Pericardium fibroblast (primary cell): ENCODE data around the gene CLPTM1. TPM values are rescaled to one million over a fixed set of nuclear protein-coding genes. Genes with fewer than 3 reads are reported as not detected.

Experiments
- total RNA-seq: library from RNA; depleted of rRNA; stranded (reverse); fragments of >200 nt; gene quantifications from 2 replicates; pipeline ENCODE4 v1.2.3, GENCODE V29; 2015

CLPTM1 gene
- total RNA-seq = 57.9 and 59.5 TPM in 2 replicates

GRCh38 chr19:44954649-44955504, at the start of gene CLPTM1:
Gene CLPTM1 (plus strand): TSS chr19:44955380. CDS start chr19:44955396, 16 bp downstream.

GRCh38 chr19:44905437-44906160, 49.6 kb upstream of the CLPTM1 start, which contains the start of gene APOE:
Gene APOE (plus strand): TSS chr19:44905796. CDS start chr19:44906625, 829 bp downstream.

GRCh38 chr19:44914433-44915206, 40.6 kb upstream of the CLPTM1 start, which contains the start of gene APOC1:
Gene APOC1 (plus strand): TSS chr19:44914608. CDS start chr19:44914892, 284 bp downstream.

GRCh38 chr19:44942067-44942571, 13.1 kb upstream of the CLPTM1 start, which contains the start of gene APOC4:
Gene APOC4 (plus strand): TSS chr19:44942237. CDS start chr19:44942278, 41 bp downstream.

GRCh38 chr19:45001087-45001739, 46.0 kb downstream of the CLPTM1 start, which contains the start of gene RELB:
Gene RELB (plus strand): TSS chr19:45001464. CDS start chr19:45001580, 116 bp downstream.

GRCh38 chr19:45038931-45039893, 84.0 kb downstream of the CLPTM1 start, which contains the start of gene CLASRP:
Gene CLASRP (plus strand): TSS chr19:45039045. CDS start chr19:45040213, 1,168 bp downstream.

Other genes starting within 250 kb of the CLPTM1 start
- gene BCL3, start 206.7 kb upstream of the CLPTM1 start, total RNA-seq = 21.8 and 31.9 TPM in 2 replicates
- not detected in 2 replicates for gene CBLC, start 177.5 kb upstream of the CLPTM1 start, total RNA-seq
- gene BCAM, start 146.3 kb upstream of the CLPTM1 start, total RNA-seq = 20.6 and 29.3 TPM in 2 replicates
- 76.9 and 163 TPM in 2 replicates for gene NECTIN2, start 109.1 kb upstream of the CLPTM1 start, total RNA-seq
- gene TOMM40, start 64.1 kb upstream of the CLPTM1 start, total RNA-seq = 47.9 and 51.1 TPM in 2 replicates
- gene APOE, start 49.6 kb upstream of the CLPTM1 start, total RNA-seq = 813 and 5,080 TPM in 2 replicates
- gene APOC1, start 40.8 kb upstream of the CLPTM1 start, total RNA-seq = 14.1 and 28.8 TPM in 2 replicates
- not detected in 2 replicates for gene APOC4, start 13.1 kb upstream of the CLPTM1 start, total RNA-seq
- not detected in 2 replicates for gene APOC2, start 9.3 kb upstream of the CLPTM1 start, total RNA-seq
- gene RELB, start 46.1 kb downstream of the CLPTM1 start, total RNA-seq = 8.0 and 12.3 TPM in 2 replicates
- 38.4 and 39.7 TPM in 2 replicates for gene CLASRP, start 83.7 kb downstream of the CLPTM1 start, total RNA-seq
- gene ZNF296, start 121.1 kb downstream of the CLPTM1 start, total RNA-seq = 0.70 and 3.1 TPM in 2 replicates
- 21.4 and 25.3 TPM in 2 replicates for gene GEMIN7, start 123.9 kb downstream of the CLPTM1 start, total RNA-seq
- 28.3 and 46.7 TPM in 2 replicates for gene PPP1R37, start 137.8 kb downstream of the CLPTM1 start, total RNA-seq
- gene NKPD1, start 205.6 kb downstream of the CLPTM1 start, total RNA-seq = under 0.01 and 0.85 TPM in 2 replicates
- 29.1 and 33.0 TPM in 2 replicates for gene TRAPPC6A, start 222.9 kb downstream of the CLPTM1 start, total RNA-seq
- 10.3 and 15.3 TPM in 2 replicates for gene BLOC1S3, start 223.4 kb downstream of the CLPTM1 start, total RNA-seq